Endothelial cell of umbilical vein (primary cell): ENCODE results near the gene MMP25.

Experiments used
- CTCF ChIP-seq, 2 donors: IDR thresholded peaks; 1 replicate in 1 of 2; 2 replicates in 1 of 2; pipeline ENCODE4 v1.5.1; 2011; ENCODE audit warnings: low read length in 2 of 2, mild to moderate bottlenecking in 2 of 2, moderate library complexity in 2 of 2, control low read depth in 1 of 2, inconsistent platforms in 1 of 2, low read depth in 1 of 2; ENCODE audit not compliant: insufficient read depth in 1 of 2; ENCODE audit errors: extremely low read depth in 1 of 2
- EZH2 ChIP-seq: IDR thresholded peaks from 2 replicates; pipeline ENCODE4 v1.6.1; 2012; ENCODE audit warnings: borderline replicate concordance, low read depth, mild to moderate bottlenecking, moderate library complexity, low read length, inconsistent platforms; ENCODE audit not compliant: severe bottlenecking
- GATA2 ChIP-seq: IDR thresholded peaks from 2 replicates; pipeline ENCODE4 v1.7.0; 2011; ENCODE audit warnings: low read depth, mild to moderate bottlenecking, moderate library complexity, mixed read lengths, low read length; ENCODE audit not compliant: insufficient read length, insufficient read depth
- MAX ChIP-seq: IDR thresholded peaks from 2 replicates; pipeline ENCODE4 v1.6.1; 2011; ENCODE audit not compliant: insufficient read depth, insufficient read length
- MYC ChIP-seq: IDR thresholded peaks from one replicate; pipeline ENCODE4 v1.6.1; 2011; ENCODE audit warnings: mild to moderate bottlenecking, low read depth, low read length
- POLR2A ChIP-seq: IDR thresholded peaks from 2 replicates; pipeline ENCODE4 v1.6.1; 2012; ENCODE audit warnings: low read depth, mild to moderate bottlenecking, control low read depth, low read length
- POLR2AphosphoS5 ChIP-seq: IDR thresholded peaks from 2 replicates; pipeline ENCODE4 v1.6.1; 2012; ENCODE audit warnings: low read depth, mild to moderate bottlenecking, control low read depth, low read length, moderate library complexity; ENCODE audit not compliant: insufficient read depth

- no peak for TF ChIP-seq POLR2AphosphoS5
- no peak for TF ChIP-seq POLR2A
- TF ChIP-seq CTCF (IDR thresholded peaks at IDR 0.05; ENCODE audit: extremely low read depth in 1 of 2, insufficient read depth in 1 of 2, low read depth in 1 of 2, low read length in 2 of 2): no peak
- no peak for TF ChIP-seq MAX
- TF ChIP-seq EZH2: no peak
- no peak for TF ChIP-seq GATA2
- no peak for TF ChIP-seq MYC
These were observed 13.4 kb downstream of the MMP25 start for GRCh38 chr16:3059723-3060242.
